HepG2 (cell line): Measurements from ENCODE around the gene COPS3. TPM values are rescaled to one million over a fixed set of nuclear protein-coding genes. Genes with fewer than 3 reads are reported as not detected.
A peak's percentile ranks its signal among the peaks of the same experiment; 100 is the strongest.

Experiments used
- CCDC6 ChIP-seq: sonication (generic); formaldehyde crosslinking; IDR thresholded peaks from 2 replicates; pipeline ENCODE4 v1.8.1; 2022; ENCODE audit warnings: mild to moderate bottlenecking, missing genetic modification reagents, moderate library complexity
- ISX ChIP-seq: sonication (generic); formaldehyde crosslinking; conservative IDR thresholded peaks from 2 replicates; pipeline ENCODE4 v1.5.0; 2020; ENCODE audit warnings: missing genetic modification reagents
- JUN ChIP-seq: sonication (generic); formaldehyde crosslinking; IDR thresholded peaks from 2 replicates; pipeline ENCODE4 v1.4.0; 2020; ENCODE audit warnings: mild to moderate bottlenecking, missing genetic modification reagents
- KLF15 ChIP-seq: sonication (generic); formaldehyde crosslinking; IDR thresholded peaks from 2 replicates; pipeline ENCODE4 v1.8.1; 2023; ENCODE audit warnings: borderline replicate concordance, mild to moderate bottlenecking, inconsistent platforms, missing genetic modification reagents, mixed read lengths
- MIER3 ChIP-seq: IDR thresholded peaks from 2 replicates; pipeline ENCODE4 v1.6.1; 2016; ENCODE audit warnings: missing compliant biosample characterization, borderline replicate concordance
- NBN ChIP-seq: fragments of 450-650 bp; conservative IDR thresholded peaks from 2 replicates; pipeline ENCODE4 v1.6.1; 2017
- RAD51 ChIP-seq: fragments of 450-650 bp; IDR thresholded peaks from 2 replicates; pipeline ENCODE4 v1.6.1; 2016; ENCODE audit warnings: borderline replicate concordance
- RXRA ChIP-seq: sonication (generic); formaldehyde crosslinking; IDR thresholded peaks from 2 replicates; pipeline ENCODE4 v1.5.1; 2020; ENCODE audit warnings: missing genetic modification reagents
- SP140L ChIP-seq: sonication (generic); formaldehyde crosslinking; IDR thresholded peaks from 2 replicates; pipeline ENCODE4 v1.4.0; 2020; ENCODE audit warnings: missing genetic modification reagents, borderline replicate concordance
- ZNF253 ChIP-seq: sonication (generic); formaldehyde crosslinking; IDR thresholded peaks from 2 replicates; pipeline ENCODE4 v1.8.0; 2022; ENCODE audit warnings: mild to moderate bottlenecking, missing genetic modification reagents, borderline replicate concordance
- ZNF3 ChIP-seq: IDR thresholded peaks from 2 replicates; pipeline ENCODE4 v1.7.0; 2017; ENCODE audit warnings: inconsistent platforms
- ZNF550 ChIP-seq: sonication (generic); formaldehyde crosslinking; IDR thresholded peaks from 2 replicates; pipeline ENCODE4 v1.4.0; 2020; ENCODE audit warnings: mild to moderate bottlenecking, missing genetic modification reagents, borderline replicate concordance
- ZNF674 ChIP-seq: sonication (generic); formaldehyde crosslinking; IDR thresholded peaks from 2 replicates; pipeline ENCODE4 v1.5.0; 2020; ENCODE audit warnings: low read depth, mild to moderate bottlenecking, missing genetic modification reagents
- polyA plus RNA-seq, 8 experiments: library from polyadenylated mRNA; depleted of rRNA in 3 of 8; stranded (reverse) in 7 of 8; unstranded in 1 of 8; fragments of >200 nt; fragmentation: Illumina TruSeq in 4 of 8; extraction: Trizol in 4 of 8; gene quantifications; 2 replicates each; pipeline versions ENCODE4 v1.2.1 to v1.2.3, GENCODE V29; 2011 to 2016; ENCODE audit warnings: low read depth in 4 of 8, missing spikeins in 1 of 8, mixed read lengths in 1 of 8; ENCODE audit not compliant: insufficient read depth in 1 of 8
- total RNA-seq, 5 experiments: library from RNA; depleted of rRNA; stranded (reverse); fragments of >200 nt; fragmentation: Illumina TruSeq; extraction: Trizol; gene quantifications; 2 replicates each; pipeline ENCODE4 v1.2.3, GENCODE V29; 2016; ENCODE audit warnings: low read depth in 1 of 5
- TF ChIP-seq, protein P1 (sequence below): sonication (generic); formaldehyde crosslinking; IDR thresholded peaks from 2 replicates; pipeline ENCODE4 v1.8.1; 2023; ENCODE audit warnings: missing genetic modification reagents, mild to moderate bottlenecking, borderline replicate concordance
- TF ChIP-seq, protein P2 (sequence below): sonication (generic); formaldehyde crosslinking; IDR thresholded peaks from 2 replicates; pipeline ENCODE4 v1.4.0; 2020; ENCODE audit warnings: missing genetic modification reagents, borderline replicate concordance
- TF ChIP-seq, protein P3 (sequence below): sonication (generic); formaldehyde crosslinking; IDR thresholded peaks from 2 replicates; pipeline ENCODE4 v1.9.0; 2022; ENCODE audit warnings: missing genetic modification reagents, mild to moderate bottlenecking, borderline replicate concordance
- TF ChIP-seq, protein P4 (sequence below): sonication (generic); formaldehyde crosslinking; conservative IDR thresholded peaks from 2 replicates; pipeline ENCODE4 v1.4.0; 2020; ENCODE audit warnings: mild to moderate bottlenecking, missing genetic modification reagents, moderate library complexity
- TF ChIP-seq, protein P5 (sequence below): sonication (generic); formaldehyde crosslinking; IDR thresholded peaks from 2 replicates; pipeline ENCODE4 v1.5.1; 2020; ENCODE audit warnings: mild to moderate bottlenecking, missing genetic modification reagents, moderate library complexity

The COPS3 gene
- total and polyA plus RNA-seq, 2 of the 13 experiments (the other 11 are each of a cell fraction or from before 2014, with no cell fraction given) = 46.3 to 103 TPM

DNA sequence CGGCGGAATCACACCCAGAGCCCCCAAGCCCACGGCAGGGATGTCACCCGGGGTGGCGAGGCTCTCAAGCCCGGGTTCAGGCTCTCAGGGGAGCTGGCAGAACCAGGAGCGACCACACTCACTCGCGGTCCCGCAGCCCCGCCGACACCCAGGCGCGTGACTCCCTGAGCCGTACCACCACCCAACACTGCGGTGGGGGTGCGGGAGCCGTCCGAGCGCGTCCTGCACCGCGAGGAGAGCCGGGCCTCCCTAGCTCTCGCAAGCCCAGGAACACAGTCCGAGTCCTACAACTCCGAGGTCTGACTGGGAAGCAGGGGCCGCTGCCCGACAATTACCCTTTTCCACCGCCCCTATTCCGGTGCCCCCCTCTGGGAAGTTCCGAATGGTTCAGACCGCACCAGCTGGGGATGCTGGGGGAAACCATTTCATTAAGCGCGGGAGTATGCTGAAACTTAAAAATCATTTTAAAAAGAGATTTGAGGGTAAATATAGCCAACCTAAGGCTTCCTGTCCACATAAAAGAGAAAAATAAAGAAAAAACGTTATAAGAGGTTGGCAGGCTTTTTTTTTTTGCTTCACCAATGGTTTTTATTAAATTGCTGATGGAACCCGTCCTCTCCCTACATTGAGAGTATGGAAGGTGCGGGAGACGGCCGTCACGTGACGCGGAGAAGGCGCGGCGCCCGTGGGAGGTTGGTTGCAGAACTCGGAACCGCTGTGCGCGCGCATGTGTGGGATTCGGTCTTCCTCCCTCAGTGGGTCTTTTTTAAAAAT is 43.8 kb downstream of the COPS3 start, which contains the start of gene FLCN (continued):
- no peak for TF ChIP-seq CCDC6
- TF ChIP-seq, protein P1, sequence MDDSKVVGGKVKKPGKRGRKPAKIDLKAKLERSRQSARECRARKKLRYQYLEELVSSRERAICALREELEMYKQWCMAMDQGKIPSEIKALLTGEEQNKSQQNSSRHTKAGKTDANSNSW (CRISPR knock-in tag) = no peak
- peak; percentile 95 for TF ChIP-seq RAD51
- TF ChIP-seq, protein P2, sequence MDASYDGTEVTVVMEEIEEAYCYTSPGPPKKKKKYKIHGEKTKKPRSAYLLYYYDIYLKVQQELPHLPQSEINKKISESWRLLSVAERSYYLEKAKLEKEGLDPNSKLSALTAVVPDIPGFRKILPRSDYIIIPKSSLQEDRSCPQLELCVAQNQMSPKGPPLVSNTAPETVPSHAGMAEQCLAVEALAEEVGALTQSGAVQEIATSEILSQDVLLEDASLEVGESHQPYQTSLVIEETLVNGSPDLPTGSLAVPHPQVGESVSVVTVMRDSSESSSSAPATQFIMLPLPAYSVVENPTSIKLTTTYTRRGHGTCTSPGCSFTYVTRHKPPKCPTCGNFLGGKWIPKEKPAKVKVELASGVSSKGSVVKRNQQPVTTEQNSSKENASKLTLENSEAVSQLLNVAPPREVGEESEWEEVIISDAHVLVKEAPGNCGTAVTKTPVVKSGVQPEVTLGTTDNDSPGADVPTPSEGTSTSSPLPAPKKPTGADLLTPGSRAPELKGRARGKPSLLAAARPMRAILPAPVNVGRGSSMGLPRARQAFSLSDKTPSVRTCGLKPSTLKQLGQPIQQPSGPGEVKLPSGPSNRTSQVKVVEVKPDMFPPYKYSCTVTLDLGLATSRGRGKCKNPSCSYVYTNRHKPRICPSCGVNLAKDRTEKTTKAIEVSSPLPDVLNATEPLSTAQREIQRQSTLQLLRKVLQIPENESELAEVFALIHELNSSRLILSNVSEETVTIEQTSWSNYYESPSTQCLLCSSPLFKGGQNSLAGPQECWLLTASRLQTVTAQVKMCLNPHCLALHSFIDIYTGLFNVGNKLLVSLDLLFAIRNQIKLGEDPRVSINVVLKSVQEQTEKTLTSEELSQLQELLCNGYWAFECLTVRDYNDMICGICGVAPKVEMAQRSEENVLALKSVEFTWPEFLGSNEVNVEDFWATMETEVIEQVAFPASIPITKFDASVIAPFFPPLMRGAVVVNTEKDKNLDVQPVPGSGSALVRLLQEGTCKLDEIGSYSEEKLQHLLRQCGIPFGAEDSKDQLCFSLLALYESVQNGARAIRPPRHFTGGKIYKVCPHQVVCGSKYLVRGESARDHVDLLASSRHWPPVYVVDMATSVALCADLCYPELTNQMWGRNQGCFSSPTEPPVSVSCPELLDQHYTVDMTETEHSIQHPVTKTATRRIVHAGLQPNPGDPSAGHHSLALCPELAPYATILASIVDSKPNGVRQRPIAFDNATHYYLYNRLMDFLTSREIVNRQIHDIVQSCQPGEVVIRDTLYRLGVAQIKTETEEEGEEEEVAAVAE = no peak; the same call in 1 of the 2 replicates
- no peak for TF ChIP-seq ZNF674 (CRISPR knock-in tag)
- TF ChIP-seq, protein P3, sequence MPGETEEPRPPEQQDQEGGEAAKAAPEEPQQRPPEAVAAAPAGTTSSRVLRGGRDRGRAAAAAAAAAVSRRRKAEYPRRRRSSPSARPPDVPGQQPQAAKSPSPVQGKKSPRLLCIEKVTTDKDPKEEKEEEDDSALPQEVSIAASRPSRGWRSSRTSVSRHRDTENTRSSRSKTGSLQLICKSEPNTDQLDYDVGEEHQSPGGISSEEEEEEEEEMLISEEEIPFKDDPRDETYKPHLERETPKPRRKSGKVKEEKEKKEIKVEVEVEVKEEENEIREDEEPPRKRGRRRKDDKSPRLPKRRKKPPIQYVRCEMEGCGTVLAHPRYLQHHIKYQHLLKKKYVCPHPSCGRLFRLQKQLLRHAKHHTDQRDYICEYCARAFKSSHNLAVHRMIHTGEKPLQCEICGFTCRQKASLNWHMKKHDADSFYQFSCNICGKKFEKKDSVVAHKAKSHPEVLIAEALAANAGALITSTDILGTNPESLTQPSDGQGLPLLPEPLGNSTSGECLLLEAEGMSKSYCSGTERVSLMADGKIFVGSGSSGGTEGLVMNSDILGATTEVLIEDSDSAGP (CRISPR knock-in tag) = peak; percentile 46; the same call in 1 of the 2 replicates
- TF ChIP-seq, protein P4, sequence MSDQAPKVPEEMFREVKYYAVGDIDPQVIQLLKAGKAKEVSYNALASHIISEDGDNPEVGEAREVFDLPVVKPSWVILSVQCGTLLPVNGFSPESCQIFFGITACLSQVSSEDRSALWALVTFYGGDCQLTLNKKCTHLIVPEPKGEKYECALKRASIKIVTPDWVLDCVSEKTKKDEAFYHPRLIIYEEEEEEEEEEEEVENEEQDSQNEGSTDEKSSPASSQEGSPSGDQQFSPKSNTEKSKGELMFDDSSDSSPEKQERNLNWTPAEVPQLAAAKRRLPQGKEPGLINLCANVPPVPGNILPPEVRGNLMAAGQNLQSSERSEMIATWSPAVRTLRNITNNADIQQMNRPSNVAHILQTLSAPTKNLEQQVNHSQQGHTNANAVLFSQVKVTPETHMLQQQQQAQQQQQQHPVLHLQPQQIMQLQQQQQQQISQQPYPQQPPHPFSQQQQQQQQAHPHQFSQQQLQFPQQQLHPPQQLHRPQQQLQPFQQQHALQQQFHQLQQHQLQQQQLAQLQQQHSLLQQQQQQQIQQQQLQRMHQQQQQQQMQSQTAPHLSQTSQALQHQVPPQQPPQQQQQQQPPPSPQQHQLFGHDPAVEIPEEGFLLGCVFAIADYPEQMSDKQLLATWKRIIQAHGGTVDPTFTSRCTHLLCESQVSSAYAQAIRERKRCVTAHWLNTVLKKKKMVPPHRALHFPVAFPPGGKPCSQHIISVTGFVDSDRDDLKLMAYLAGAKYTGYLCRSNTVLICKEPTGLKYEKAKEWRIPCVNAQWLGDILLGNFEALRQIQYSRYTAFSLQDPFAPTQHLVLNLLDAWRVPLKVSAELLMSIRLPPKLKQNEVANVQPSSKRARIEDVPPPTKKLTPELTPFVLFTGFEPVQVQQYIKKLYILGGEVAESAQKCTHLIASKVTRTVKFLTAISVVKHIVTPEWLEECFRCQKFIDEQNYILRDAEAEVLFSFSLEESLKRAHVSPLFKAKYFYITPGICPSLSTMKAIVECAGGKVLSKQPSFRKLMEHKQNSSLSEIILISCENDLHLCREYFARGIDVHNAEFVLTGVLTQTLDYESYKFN (CRISPR knock-in tag) = peak; percentile 26; the same call in 1 of the 2 replicates
- TF ChIP-seq SP140L (CRISPR knock-in tag) = no peak
- TF ChIP-seq ZNF253 (CRISPR knock-in tag) = no peak
- TF ChIP-seq ZNF550 = no peak
- no peak for TF ChIP-seq ZNF3 (CRISPR knock-in tag)
- TF ChIP-seq JUN (CRISPR knock-in tag) = 0 out of 2 replicates have a peak, but pooled peaks have one; percentile 36
- TF ChIP-seq, protein P5, sequence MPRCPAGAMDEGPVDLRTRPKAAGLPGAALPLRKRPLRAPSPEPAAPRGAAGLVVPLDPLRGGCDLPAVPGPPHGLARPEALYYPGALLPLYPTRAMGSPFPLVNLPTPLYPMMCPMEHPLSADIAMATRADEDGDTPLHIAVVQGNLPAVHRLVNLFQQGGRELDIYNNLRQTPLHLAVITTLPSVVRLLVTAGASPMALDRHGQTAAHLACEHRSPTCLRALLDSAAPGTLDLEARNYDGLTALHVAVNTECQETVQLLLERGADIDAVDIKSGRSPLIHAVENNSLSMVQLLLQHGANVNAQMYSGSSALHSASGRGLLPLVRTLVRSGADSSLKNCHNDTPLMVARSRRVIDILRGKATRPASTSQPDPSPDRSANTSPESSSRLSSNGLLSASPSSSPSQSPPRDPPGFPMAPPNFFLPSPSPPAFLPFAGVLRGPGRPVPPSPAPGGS = no peak
- TF ChIP-seq ISX (CRISPR knock-in tag) = no peak
- TF ChIP-seq KLF15 (CRISPR knock-in tag) = no peak; the same call in 1 of the 2 replicates
- no peak for TF ChIP-seq NBN
- no peak; the same call in 1 of the 2 replicates for TF ChIP-seq MIER3 (CRISPR knock-in tag)
- TF ChIP-seq RXRA (CRISPR knock-in tag) = no peak
